ENCODE data around the gene PATJ. TPM values are rescaled to one million over a fixed set of nuclear protein-coding genes. Genes with fewer than 3 reads are reported as not detected.

Gene PATJ
- total RNA-seq, 1 experiment from 2014 or later: 57.9 TPM

DNA sequence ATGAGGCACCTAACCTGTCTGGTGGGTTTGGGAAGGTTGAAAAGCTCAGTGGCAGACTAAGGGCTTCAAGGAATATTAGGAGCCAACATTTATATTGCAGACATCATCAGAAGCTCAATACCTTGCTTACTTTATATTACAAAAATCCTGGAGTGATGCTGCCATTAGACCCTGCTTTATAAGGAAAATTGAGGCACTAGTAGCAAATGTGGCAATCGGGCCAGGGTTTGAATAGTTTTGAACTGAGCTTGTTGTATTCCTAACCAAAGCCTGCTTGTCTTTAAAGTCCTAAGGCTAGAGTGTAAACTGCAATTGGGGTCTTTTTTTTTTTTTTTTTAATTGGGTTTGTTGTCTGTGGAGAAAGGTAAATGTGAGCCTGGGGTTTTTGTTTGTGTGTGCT, 466.7 kb downstream of the PATJ start:
- CTCF ChIA-PET: interaction anchor here (0.7 to 2.2 kb wide), 2 partner anchors 9 to 34 kb away, joined by 3 to 7 read pairs; no protein-coding TSS in a partner anchor
- no peak for TF ChIP-seq MYBL2 (CRISPR knock-in tag; IDR thresholded peaks at IDR 0.05)
- peak; percentile 56; the same call in 1 of the 2 replicates for TF ChIP-seq EMX1 (CRISPR knock-in tag; IDR thresholded peaks at IDR 0.05)
- no peak for TF ChIP-seq ETV6 (CRISPR knock-in tag; IDR thresholded peaks at IDR 0.05)
- TF ChIP-seq, protein P1, sequence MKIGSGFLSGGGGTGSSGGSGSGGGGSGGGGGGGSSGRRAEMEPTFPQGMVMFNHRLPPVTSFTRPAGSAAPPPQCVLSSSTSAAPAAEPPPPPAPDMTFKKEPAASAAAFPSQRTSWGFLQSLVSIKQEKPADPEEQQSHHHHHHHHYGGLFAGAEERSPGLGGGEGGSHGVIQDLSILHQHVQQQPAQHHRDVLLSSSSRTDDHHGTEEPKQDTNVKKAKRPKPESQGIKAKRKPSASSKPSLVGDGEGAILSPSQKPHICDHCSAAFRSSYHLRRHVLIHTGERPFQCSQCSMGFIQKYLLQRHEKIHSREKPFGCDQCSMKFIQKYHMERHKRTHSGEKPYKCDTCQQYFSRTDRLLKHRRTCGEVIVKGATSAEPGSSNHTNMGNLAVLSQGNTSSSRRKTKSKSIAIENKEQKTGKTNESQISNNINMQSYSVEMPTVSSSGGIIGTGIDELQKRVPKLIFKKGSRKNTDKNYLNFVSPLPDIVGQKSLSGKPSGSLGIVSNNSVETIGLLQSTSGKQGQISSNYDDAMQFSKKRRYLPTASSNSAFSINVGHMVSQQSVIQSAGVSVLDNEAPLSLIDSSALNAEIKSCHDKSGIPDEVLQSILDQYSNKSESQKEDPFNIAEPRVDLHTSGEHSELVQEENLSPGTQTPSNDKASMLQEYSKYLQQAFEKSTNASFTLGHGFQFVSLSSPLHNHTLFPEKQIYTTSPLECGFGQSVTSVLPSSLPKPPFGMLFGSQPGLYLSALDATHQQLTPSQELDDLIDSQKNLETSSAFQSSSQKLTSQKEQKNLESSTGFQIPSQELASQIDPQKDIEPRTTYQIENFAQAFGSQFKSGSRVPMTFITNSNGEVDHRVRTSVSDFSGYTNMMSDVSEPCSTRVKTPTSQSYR (CRISPR knock-in tag; IDR thresholded peaks at IDR 0.05): no peak
- no peak for TF ChIP-seq ZNF512 (CRISPR knock-in tag; IDR thresholded peaks at IDR 0.05; ENCODE audit: borderline replicate concordance)
- Mint-ChIP-seq H3K27ac (0 out of 2 replicates have a peak overlapping the region, but pooled peaks have one; percentile 67), H3K4me1 (peaks cover 49% of the 10 kb centered on the region), H3K36me3 (peaks cover 94% of the 10 kb centered on the region), H3K9me3 (peaks cover 54% of the 10 kb centered on the region), H3K27me3 (ENCODE audit: low read depth) (no peaks in the 10 kb centered on the region), H3K4me3 (no peak overlapping the region)
- POLR2A ChIA-PET: interaction anchor here (0.8 to 1.7 kb wide), 4 partner anchors 11 to 28 kb away, joined by 3 to 9 read pairs (median 4); no protein-coding TSS in a partner anchor
- DNase-seq (ENCODE audit: low spot score): no peak
- no peak for ATAC-seq

GRCh38 chr1:62209931-62210595, 467.8 kb downstream of the PATJ start:
- 0 out of 2 replicates have a peak, but pooled peaks have one; percentile 55 for TF ChIP-seq EMX1 (CRISPR knock-in tag; IDR thresholded peaks at IDR 0.05)
- no peak for TF ChIP-seq ZNF138 (CRISPR knock-in tag; conservative IDR thresholded peaks at IDR 0.05)
- TF ChIP-seq CREB1 (CRISPR knock-in tag; IDR thresholded peaks at IDR 0.05): no peak
- peak overlapping the region; percentile 54 for H3K27ac Mint-ChIP-seq
- POLR2A ChIA-PET: interaction anchor here (1.2 kb wide), 1 partner anchor 26 kb away, joined by 3 read pairs; no protein-coding TSS in a partner anchor

GRCh38 chr1:62210960-62211359, 468.7 kb downstream of the PATJ start:
- Mint-ChIP-seq H3K36me3 (peaks cover 91% of the 10 kb centered on the region), H3K9me3 (peaks cover 54% of the 10 kb centered on the region), H3K27ac (no peak overlapping the region), H3K27me3 (ENCODE audit: low read depth) (no peaks in the 10 kb centered on the region), H3K4me1 (peaks cover 35% of the 10 kb centered on the region), H3K4me3 (no peak overlapping the region)
- CTCF ChIA-PET: no interaction called here
- TF ChIP-seq, protein P2, sequence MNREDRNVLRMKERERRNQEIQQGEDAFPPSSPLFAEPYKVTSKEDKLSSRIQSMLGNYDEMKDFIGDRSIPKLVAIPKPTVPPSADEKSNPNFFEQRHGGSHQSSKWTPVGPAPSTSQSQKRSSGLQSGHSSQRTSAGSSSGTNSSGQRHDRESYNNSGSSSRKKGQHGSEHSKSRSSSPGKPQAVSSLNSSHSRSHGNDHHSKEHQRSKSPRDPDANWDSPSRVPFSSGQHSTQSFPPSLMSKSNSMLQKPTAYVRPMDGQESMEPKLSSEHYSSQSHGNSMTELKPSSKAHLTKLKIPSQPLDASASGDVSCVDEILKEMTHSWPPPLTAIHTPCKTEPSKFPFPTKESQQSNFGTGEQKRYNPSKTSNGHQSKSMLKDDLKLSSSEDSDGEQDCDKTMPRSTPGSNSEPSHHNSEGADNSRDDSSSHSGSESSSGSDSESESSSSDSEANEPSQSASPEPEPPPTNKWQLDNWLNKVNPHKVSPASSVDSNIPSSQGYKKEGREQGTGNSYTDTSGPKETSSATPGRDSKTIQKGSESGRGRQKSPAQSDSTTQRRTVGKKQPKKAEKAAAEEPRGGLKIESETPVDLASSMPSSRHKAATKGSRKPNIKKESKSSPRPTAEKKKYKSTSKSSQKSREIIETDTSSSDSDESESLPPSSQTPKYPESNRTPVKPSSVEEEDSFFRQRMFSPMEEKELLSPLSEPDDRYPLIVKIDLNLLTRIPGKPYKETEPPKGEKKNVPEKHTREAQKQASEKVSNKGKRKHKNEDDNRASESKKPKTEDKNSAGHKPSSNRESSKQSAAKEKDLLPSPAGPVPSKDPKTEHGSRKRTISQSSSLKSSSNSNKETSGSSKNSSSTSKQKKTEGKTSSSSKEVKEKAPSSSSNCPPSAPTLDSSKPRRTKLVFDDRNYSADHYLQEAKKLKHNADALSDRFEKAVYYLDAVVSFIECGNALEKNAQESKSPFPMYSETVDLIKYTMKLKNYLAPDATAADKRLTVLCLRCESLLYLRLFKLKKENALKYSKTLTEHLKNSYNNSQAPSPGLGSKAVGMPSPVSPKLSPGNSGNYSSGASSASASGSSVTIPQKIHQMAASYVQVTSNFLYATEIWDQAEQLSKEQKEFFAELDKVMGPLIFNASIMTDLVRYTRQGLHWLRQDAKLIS (CRISPR knock-in tag; IDR thresholded peaks at IDR 0.05; ENCODE audit: borderline replicate concordance): no peak
- TF ChIP-seq ZNF317 (CRISPR knock-in tag; IDR thresholded peaks at IDR 0.05; ENCODE audit: borderline replicate concordance, low read depth) (peak; percentile 97), TP53 (CRISPR knock-in tag; IDR thresholded peaks at IDR 0.05) (0 out of 2 replicates have a peak, but pooled peaks have one; percentile 12)
- DNase-seq (ENCODE audit: low spot score) (no peak), ATAC-seq (no peak)
- POLR2A ChIA-PET: interaction anchor here (1.1 kb wide), 1 partner anchor 35 kb away, joined by 4 read pairs; no protein-coding TSS in a partner anchor

More at GRCh38 chr1:62209931-62210595, 467.8 kb downstream of the PATJ start:
- no peak for DNase-seq (ENCODE audit: low spot score)
- CTCF ChIA-PET: interaction anchor here (2.2 kb wide), 1 partner anchor 35 kb away, joined by 7 read pairs; no protein-coding TSS in a partner anchor
- H3K4me3 Mint-ChIP-seq: no peak overlapping the region
- no peak for ATAC-seq
- peaks cover 40% of the 10 kb centered on the region for H3K4me1 Mint-ChIP-seq
- peaks cover 54% of the 10 kb centered on the region for H3K9me3 Mint-ChIP-seq
- H3K36me3 Mint-ChIP-seq: peaks cover 92% of the 10 kb centered on the region
- no peaks in the 10 kb centered on the region for H3K27me3 Mint-ChIP-seq (ENCODE audit: low read depth)

All from WTC11 (cell line).